ENCODE data around the gene ABRAXAS1. TPM values are rescaled to one million over a fixed set of nuclear protein-coding genes. Genes with fewer than 3 reads are reported as not detected.
"Not testable (repeated sequence)": the region's sequence is repeated elsewhere in the genome, so short reads cannot be mapped to it uniquely, and the experiment has no call there.

Gene ABRAXAS1
- polyA plus RNA-seq, 1 of the 3 experiments (the other 2 are of a cell fraction) = 4.9 TPM

DNA sequence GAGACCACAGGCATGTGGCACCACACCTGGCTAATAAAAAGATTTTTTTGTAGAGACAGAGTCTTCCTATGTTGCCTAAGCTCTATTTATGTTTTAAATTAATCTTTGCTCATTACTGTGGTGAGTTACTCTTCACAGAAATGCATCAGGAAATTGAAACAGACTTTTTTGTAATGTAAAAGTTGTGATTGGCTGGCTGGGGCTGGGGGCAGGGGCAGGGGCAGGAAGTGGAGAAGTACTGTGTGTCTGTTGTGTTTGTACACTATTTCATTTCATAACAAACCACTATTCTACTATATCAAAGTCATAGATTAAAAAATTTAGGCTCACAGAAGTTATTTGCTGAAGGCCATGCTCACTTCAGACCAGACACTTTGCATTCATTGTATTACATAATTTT lies 19.1 kb upstream of the ABRAXAS1 start:
- no peak for TF ChIP-seq FOXJ3 (CRISPR knock-in tag; IDR thresholded peaks at IDR 0.05)
- TF ChIP-seq FOXM1 (IDR thresholded peaks at IDR 0.05; ENCODE audit: low read depth) = no peak
- no peak for TF ChIP-seq MEF2A (IDR thresholded peaks at IDR 0.05; ENCODE audit: borderline replicate concordance, low read depth)
- no peak for TF ChIP-seq GATA2 (CRISPR knock-in tag; IDR thresholded peaks at IDR 0.05)
- TF ChIP-seq TEAD4 (IDR thresholded peaks at IDR 0.05; ENCODE audit: borderline replicate concordance, insufficient read depth) = no peak
- TF ChIP-seq RXRA (IDR thresholded peaks at IDR 0.05; ENCODE audit: borderline replicate concordance, low read depth) = no peak
- TF ChIP-seq CHD2 (IDR thresholded peaks at IDR 0.05; ENCODE audit: low read length, partially characterized antibody) = no peak
- TF ChIP-seq JUND (IDR thresholded peaks at IDR 0.05) = no peak
- no peak for TF ChIP-seq RFX5 (IDR thresholded peaks at IDR 0.05; ENCODE audit: low read length)
- TF ChIP-seq NRF1 (IDR thresholded peaks at IDR 0.05; ENCODE audit: low read depth, low read length) = no peak
- TF ChIP-seq, protein P1, sequence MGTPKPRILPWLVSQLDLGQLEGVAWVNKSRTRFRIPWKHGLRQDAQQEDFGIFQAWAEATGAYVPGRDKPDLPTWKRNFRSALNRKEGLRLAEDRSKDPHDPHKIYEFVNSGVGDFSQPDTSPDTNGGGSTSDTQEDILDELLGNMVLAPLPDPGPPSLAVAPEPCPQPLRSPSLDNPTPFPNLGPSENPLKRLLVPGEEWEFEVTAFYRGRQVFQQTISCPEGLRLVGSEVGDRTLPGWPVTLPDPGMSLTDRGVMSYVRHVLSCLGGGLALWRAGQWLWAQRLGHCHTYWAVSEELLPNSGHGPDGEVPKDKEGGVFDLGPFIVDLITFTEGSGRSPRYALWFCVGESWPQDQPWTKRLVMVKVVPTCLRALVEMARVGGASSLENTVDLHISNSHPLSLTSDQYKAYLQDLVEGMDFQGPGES (IDR thresholded peaks at IDR 0.05; ENCODE audit: low read depth, low read length) = no peak
- TF ChIP-seq TAF1 (IDR thresholded peaks at IDR 0.05; ENCODE audit: borderline replicate concordance, low read depth, low read length) = no peak
- no peak for DNase-seq
- Histone ChIP-seq H3K4me2 (no peak overlapping the region), H3K9ac (no peak overlapping the region), H3F3A (replicated peaks; ENCODE audit: insufficient read depth) (no peaks in the 10 kb centered on the region), H3K4me1 (ENCODE audit: control insufficient read depth in 1 of 2, insufficient read depth in 2 of 2, low read depth in 1 of 2, low read length in 1 of 2) (no peaks in the 10 kb centered on the region), H3K36me3 (replicated peaks in 1 of 2; ENCODE audit: control insufficient read depth in 1 of 2, insufficient read depth in 2 of 2, low read length in 1 of 2) (no peaks in the 10 kb centered on the region), H3K27me3 (ENCODE audit: insufficient read depth) (peaks cover 14% of the 10 kb centered on the region; the same call in 1 of the 2 replicates), H3K27ac (ENCODE audit: low read depth in 2 of 2, low read length in 1 of 2) (no peak overlapping the region), H2AFZ (ENCODE audit: low read depth) (no peak overlapping the region), H4K20me1 (ENCODE audit: insufficient read depth) (no peaks in the 10 kb centered on the region), H3K79me2 (ENCODE audit: insufficient read depth) (no peaks in the 10 kb centered on the region), H3K9me3 (no peaks in the 10 kb centered on the region), H3K9me2 (no peaks in the 10 kb centered on the region), H3K4me3 (ENCODE audit: low read depth in 2 of 2, low read length in 1 of 2) (no peak overlapping the region)
- ChIA-PET CTCF (no interaction called here), POLR2A (no interaction called here)

DNA sequence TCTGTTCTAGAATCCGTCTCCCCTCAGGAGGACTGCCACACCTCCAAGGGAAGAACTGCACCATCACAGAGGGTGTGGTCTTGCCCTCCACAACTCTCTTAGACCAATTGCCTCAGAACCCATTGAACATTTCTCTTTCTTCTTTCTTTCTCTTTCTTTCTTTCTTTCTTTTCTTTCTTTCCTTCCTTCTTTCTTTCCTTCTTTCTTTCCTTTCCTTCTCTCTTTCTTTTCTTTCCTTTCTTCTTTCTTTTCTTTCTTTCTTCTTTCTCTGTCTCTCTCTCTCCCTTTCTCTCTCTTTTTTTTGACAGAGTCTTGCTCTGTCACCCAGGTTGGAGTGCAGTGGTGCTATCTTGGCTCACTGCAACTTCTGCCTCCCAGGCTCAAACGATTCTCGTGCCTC lies 16.8 kb upstream of the ABRAXAS1 start:
- H2AFZ ChIP-seq (ENCODE audit: low read depth); H3K79me2 ChIP-seq (ENCODE audit: insufficient read depth); H3K4me3 ChIP-seq (ENCODE audit: low read depth in 2 of 2, low read length in 1 of 2); H3K4me2 ChIP-seq; H3K9me2 ChIP-seq; H3K4me1 ChIP-seq (ENCODE audit: control insufficient read depth in 1 of 2, insufficient read depth in 2 of 2, low read depth in 1 of 2, low read length in 1 of 2); H3F3A ChIP-seq (replicated peaks; ENCODE audit: insufficient read depth); DNase-seq; H3K27ac ChIP-seq (ENCODE audit: low read depth in 2 of 2, low read length in 1 of 2); H3K9me3 ChIP-seq; H3K36me3 ChIP-seq (replicated peaks in 1 of 2; ENCODE audit: control insufficient read depth in 1 of 2, insufficient read depth in 2 of 2, low read length in 1 of 2); H4K20me1 ChIP-seq (ENCODE audit: insufficient read depth); POLR2A ChIA-PET; H3K9ac ChIP-seq: not testable (repeated sequence)
- H3K27me3 ChIP-seq (ENCODE audit: insufficient read depth) = peaks cover 15% of the 10 kb centered on the region; the same call in 1 of the 2 replicates
- CTCF ChIA-PET = interaction anchor here (0.6 to 1.1 kb wide), 2 partner anchors 10 to 33 kb away, joined by 3 read pairs; no protein-coding TSS in a partner anchor
- WGBS (ENCODE audit: low lambda C conversion rate) = 15% methylated on average over 3 of the region's 3 CpGs

GRCh38 chr4:83498187-83498586 lies 13.3 kb upstream of the ABRAXAS1 start:
- Histone ChIP-seq H4K20me1 (ENCODE audit: insufficient read depth) (no peaks in the 10 kb centered on the region), H3K27ac (ENCODE audit: low read depth in 2 of 2, low read length in 1 of 2) (no peak overlapping the region), H3K36me3 (replicated peaks in 1 of 2; ENCODE audit: control insufficient read depth in 1 of 2, insufficient read depth in 2 of 2, low read length in 1 of 2) (no peaks in the 10 kb centered on the region), H3K4me1 (ENCODE audit: control insufficient read depth in 1 of 2, insufficient read depth in 2 of 2, low read depth in 1 of 2, low read length in 1 of 2) (no peaks in the 10 kb centered on the region), H3K9me3 (no peaks in the 10 kb centered on the region), H3F3A (replicated peaks; ENCODE audit: insufficient read depth) (no peaks in the 10 kb centered on the region), H3K4me2 (no peak overlapping the region), H2AFZ (ENCODE audit: low read depth) (no peak overlapping the region), H3K27me3 (ENCODE audit: insufficient read depth) (peaks cover 15% of the 10 kb centered on the region; the same call in 1 of the 2 replicates), H3K79me2 (ENCODE audit: insufficient read depth) (no peaks in the 10 kb centered on the region), H3K4me3 (ENCODE audit: low read depth in 2 of 2, low read length in 1 of 2) (no peak overlapping the region), H3K9ac (no peak overlapping the region), H3K9me2 (no peaks in the 10 kb centered on the region)
- DNase-seq = no peak
- TF ChIP-seq FOXJ3 (CRISPR knock-in tag; IDR thresholded peaks at IDR 0.05) (no peak), RAD21 (IDR thresholded peaks at IDR 0.05; ENCODE audit: low read length) (no peak), NFIC (IDR thresholded peaks at IDR 0.05; ENCODE audit: borderline replicate concordance) (no peak)
- ChIA-PET CTCF (interaction anchor here (1.0 to 1.6 kb wide), 3 partner anchors 11 to 145 kb away, joined by 3 to 4 read pairs (median 3); partner anchors contain the start of gene ABRAXAS1), POLR2A (no interaction called here)
- WGBS (ENCODE audit: low lambda C conversion rate) = 25% methylated on average over 1 of the region's 1 CpG

DNA sequence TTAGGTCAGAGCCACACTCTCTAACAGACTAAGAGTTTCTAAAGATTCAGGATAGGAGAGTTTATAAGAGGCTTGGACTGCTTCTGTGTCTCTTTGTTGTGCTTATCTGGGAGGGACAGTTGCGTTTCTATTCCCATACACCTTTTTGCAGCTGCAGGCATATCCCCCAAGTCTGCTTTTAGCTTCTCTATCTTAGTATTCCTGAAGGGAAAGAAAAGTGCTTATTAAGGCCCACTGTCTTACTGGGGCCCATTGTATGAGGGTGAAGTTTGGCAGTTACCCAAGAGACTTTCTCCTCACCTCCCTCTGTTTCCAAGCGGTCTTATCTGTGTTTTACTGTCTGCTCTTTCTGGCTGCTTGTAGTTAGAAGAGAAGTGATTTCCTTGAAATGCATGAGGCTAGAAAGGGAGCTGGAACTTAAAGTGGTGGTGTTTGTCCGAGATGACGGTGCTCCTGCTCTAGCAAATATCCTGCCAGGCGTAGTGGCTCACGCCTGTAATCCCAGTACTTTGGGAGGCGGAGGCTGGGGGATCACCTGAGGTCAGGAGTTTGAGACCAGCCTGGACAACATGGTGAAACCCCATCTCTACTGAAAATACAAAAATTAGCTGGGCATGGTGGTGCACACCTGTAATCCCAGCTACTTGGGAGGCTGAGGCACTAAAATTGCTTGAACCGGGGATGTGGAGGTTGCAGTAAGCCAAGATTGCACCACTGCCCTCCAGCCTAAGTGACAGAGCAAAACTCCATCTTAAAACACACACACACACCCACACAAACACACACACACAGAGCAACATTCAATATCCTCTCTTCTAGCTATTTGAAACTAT lies 11.4 kb upstream of the ABRAXAS1 start:
- H3K27me3 ChIP-seq (ENCODE audit: insufficient read depth) = peaks cover 15% of the 10 kb centered on the region; the same call in 1 of the 2 replicates
- H3K9me3 ChIP-seq; H3K36me3 ChIP-seq (replicated peaks in 1 of 2; ENCODE audit: control insufficient read depth in 1 of 2, insufficient read depth in 2 of 2, low read length in 1 of 2); H3K4me1 ChIP-seq (ENCODE audit: control insufficient read depth in 1 of 2, insufficient read depth in 2 of 2, low read depth in 1 of 2, low read length in 1 of 2); DNase-seq; H3K9ac ChIP-seq; H3K4me2 ChIP-seq; H3K4me3 ChIP-seq (ENCODE audit: low read depth in 2 of 2, low read length in 1 of 2); H3K27ac ChIP-seq (ENCODE audit: low read depth in 2 of 2, low read length in 1 of 2); H2AFZ ChIP-seq (ENCODE audit: low read depth); H3K9me2 ChIP-seq; H4K20me1 ChIP-seq (ENCODE audit: insufficient read depth); H3K79me2 ChIP-seq (ENCODE audit: insufficient read depth); H3F3A ChIP-seq (replicated peaks; ENCODE audit: insufficient read depth): not testable (repeated sequence)
- WGBS (ENCODE audit: low lambda C conversion rate) = 67% methylated on average over 8 of the region's 8 CpGs
- CTCF ChIA-PET = interaction anchor here (1.6 kb wide), 1 partner anchor 13 kb away, joined by 3 read pairs; no protein-coding TSS in a partner anchor
- POLR2A ChIA-PET = interaction anchor here (0.6 kb wide), 1 partner anchor 23 kb away, joined by 3 read pairs; no protein-coding TSS in a partner anchor

All from SK-N-SH (cell line).